ENCODE results near the gene NMT2.
"Not testable (repeated sequence)": the region's sequence is repeated elsewhere in the genome, so short reads cannot be mapped to it uniquely, and the experiment has no call there.

The NMT2 gene

GRCh38 chr10:15209827-15210509 lies 41.5 kb upstream of the NMT2 start:
- DNase-seq (ENCODE audit: low read depth), result peak; percentile 82
- TF ChIP-seq, protein P1, sequence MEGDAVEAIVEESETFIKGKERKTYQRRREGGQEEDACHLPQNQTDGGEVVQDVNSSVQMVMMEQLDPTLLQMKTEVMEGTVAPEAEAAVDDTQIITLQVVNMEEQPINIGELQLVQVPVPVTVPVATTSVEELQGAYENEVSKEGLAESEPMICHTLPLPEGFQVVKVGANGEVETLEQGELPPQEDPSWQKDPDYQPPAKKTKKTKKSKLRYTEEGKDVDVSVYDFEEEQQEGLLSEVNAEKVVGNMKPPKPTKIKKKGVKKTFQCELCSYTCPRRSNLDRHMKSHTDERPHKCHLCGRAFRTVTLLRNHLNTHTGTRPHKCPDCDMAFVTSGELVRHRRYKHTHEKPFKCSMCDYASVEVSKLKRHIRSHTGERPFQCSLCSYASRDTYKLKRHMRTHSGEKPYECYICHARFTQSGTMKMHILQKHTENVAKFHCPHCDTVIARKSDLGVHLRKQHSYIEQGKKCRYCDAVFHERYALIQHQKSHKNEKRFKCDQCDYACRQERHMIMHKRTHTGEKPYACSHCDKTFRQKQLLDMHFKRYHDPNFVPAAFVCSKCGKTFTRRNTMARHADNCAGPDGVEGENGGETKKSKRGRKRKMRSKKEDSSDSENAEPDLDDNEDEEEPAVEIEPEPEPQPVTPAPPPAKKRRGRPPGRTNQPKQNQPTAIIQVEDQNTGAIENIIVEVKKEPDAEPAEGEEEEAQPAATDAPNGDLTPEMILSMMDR (conservative IDR thresholded peaks at IDR 0.05; ENCODE audit: control insufficient read depth, insufficient read depth, low read depth, low read length), result peak; percentile 94
- no peak overlapping the region for H3K4me3 ChIP-seq (ENCODE audit: control insufficient read depth, low read depth, low read length)

GRCh38 chr10:15208221-15208620 lies 39.7 kb upstream of the NMT2 start:
- TF ChIP-seq, protein P1 (conservative IDR thresholded peaks at IDR 0.05; ENCODE audit: control insufficient read depth, insufficient read depth, low read depth, low read length), result no peak
- no peak overlapping the region for H3K4me3 ChIP-seq (ENCODE audit: control insufficient read depth, low read depth, low read length)
- DNase-seq (ENCODE audit: low read depth), result no peak

- not testable (repeated sequence) for DNase-seq (ENCODE audit: low read depth); H3K4me3 ChIP-seq (ENCODE audit: control insufficient read depth, low read depth, low read length)
Observed at GRCh38 chr10:15207410-15207809, 38.9 kb upstream of the NMT2 start.

- no peak overlapping the region for H3K4me3 ChIP-seq (ENCODE audit: control insufficient read depth, low read depth, low read length)
- TF ChIP-seq, protein P1 (conservative IDR thresholded peaks at IDR 0.05; ENCODE audit: control insufficient read depth, insufficient read depth, low read depth, low read length), result no peak
- DNase-seq (ENCODE audit: low read depth), result no peak
Observed at GRCh38 chr10:15202639-15203038, 34.1 kb upstream of the NMT2 start.

DNA sequence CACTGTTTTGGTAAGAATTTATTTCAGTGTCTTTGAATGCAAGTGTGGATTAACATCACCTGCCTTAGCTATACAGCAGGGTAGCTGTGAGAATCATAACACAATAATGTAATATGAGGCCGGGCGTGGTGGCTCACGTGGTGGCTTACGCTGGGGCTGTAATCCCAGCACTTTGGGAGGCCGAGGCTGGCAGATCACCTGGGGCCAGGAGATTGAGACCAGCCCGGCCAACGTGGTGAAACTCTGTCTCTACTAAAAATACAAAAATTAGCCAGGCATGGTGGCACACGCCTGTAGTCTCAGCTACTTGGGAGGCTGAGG lies 33.8 kb upstream of the NMT2 start:
- not testable (repeated sequence) for DNase-seq (ENCODE audit: low read depth); H3K4me3 ChIP-seq (ENCODE audit: control insufficient read depth, low read depth, low read length)

GRCh38 chr10:15201589-15202300 lies 33.3 kb upstream of the NMT2 start:
- TF ChIP-seq, protein P1 (conservative IDR thresholded peaks at IDR 0.05; ENCODE audit: control insufficient read depth, insufficient read depth, low read depth, low read length), result no peak
- H3K4me3 ChIP-seq (ENCODE audit: control insufficient read depth, low read depth, low read length), result no peak overlapping the region
- DNase-seq (ENCODE audit: low read depth), result peak; percentile 38

GRCh38 chr10:15200626-15201025 lies 32.1 kb upstream of the NMT2 start:
- TF ChIP-seq, protein P1 (conservative IDR thresholded peaks at IDR 0.05; ENCODE audit: control insufficient read depth, insufficient read depth, low read depth, low read length), result no peak
- H3K4me3 ChIP-seq (ENCODE audit: control insufficient read depth, low read depth, low read length), result no peak overlapping the region
- DNase-seq (ENCODE audit: low read depth), result peak; percentile 67

- TF ChIP-seq, protein P1 (conservative IDR thresholded peaks at IDR 0.05; ENCODE audit: control insufficient read depth, insufficient read depth, low read depth, low read length), result no peak
- H3K4me3 ChIP-seq (ENCODE audit: control insufficient read depth, low read depth, low read length), result no peak overlapping the region
- no peak for DNase-seq (ENCODE audit: low read depth)
Observed at GRCh38 chr10:15197911-15198310, 29.4 kb upstream of the NMT2 start.
